ENCODE results near the gene ATXN7. TPM values are rescaled to one million over a fixed set of nuclear protein-coding genes. Genes with fewer than 3 reads are reported as not detected.

ATXN7 gene
- total RNA-seq, 4 donors from 2014 or later: 22.2 to 42.8 (median 35.0) TPM

DNA sequence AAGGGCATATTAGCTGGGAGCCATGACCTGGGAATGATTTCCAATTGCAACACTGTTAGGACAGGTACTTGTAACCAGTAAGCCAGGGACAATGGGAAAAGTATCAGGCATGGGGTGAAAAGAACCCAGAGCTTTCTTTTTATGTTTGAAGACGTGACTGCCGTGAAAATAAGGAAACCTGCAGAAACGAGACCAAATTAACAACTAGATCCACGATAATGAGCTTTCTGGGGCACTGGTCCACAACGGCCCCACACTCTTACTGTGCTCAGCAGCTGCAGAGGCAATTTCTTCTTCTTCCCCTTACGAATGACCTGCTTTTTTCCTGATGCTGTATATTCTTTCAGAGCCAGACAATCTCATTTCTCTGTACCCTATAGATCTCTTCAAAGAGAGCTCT, 33.1 kb upstream of the ATXN7 start:
- no peak for TF ChIP-seq CTCF (IDR thresholded peaks at IDR 0.05; ENCODE audit: low read depth)

- no peak for TF ChIP-seq CTCF (IDR thresholded peaks at IDR 0.05; ENCODE audit: low read depth)
These were observed 31.3 kb upstream of the ATXN7 start for GRCh38 chr3:63832395-63832794.

- TF ChIP-seq CTCF (IDR thresholded peaks at IDR 0.05; ENCODE audit: low read depth): no peak
These were observed 22.0 kb upstream of the ATXN7 start for GRCh38 chr3:63841704-63842103.

- no peak for TF ChIP-seq CTCF (IDR thresholded peaks at IDR 0.05; ENCODE audit: low read depth)
These were observed 21.5 kb upstream of the ATXN7 start for GRCh38 chr3:63842127-63842526.

DNA sequence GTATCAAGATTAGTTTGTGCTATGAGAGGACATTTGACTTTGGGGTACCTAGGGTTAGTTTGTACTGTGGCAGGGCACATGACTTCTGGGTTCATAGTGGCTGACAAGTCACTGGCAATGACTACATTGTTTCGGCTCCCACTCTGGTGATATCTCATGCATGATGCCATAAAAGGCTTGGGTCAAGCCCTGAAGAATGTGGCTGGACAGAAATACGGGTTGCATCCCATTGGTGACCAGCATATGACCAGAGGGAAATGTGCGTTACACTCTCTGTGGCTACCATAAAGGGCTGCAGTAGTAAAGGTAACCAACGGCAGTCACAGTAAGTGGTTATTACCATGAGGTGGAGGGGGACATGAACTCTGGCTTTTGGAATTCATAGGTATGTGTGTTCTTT, 18.5 kb upstream of the ATXN7 start:
- TF ChIP-seq CTCF (IDR thresholded peaks at IDR 0.05; ENCODE audit: low read depth): no peak

DNA sequence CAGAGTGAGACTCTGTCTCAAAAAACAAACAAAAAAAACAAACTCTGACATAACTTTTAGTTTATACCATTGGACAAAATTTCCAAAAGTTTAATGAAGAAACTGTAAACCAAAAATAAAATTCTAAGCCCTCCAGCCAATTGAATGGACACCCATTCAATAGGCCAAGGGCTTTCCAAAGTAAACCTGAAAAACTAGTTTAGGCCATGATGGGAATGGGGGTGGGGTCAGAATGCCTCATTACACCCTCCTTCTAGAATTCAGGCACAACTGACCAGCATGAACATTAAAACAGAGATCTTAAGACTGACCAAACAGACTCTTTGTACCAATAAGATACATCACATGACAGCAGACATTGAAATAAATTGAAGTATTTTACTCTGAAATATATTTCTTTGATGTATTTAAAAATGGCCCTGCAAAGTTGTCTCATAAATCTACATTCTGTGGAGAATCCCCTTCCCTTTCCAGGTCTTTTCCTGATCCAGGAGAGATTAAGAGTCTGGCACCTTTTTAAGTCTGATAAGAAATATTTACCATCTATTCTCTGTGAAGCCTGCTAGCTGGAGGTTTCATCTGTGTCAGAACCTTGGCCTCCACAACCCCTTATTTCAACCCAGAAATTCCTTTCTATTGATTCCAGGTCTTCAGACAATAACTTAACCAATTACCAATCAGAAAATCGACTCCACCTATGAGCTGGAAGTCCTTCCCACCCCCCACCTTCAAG, 15.8 kb upstream of the ATXN7 start:
- no peak for TF ChIP-seq CTCF (IDR thresholded peaks at IDR 0.05; ENCODE audit: low read depth)

DNA sequence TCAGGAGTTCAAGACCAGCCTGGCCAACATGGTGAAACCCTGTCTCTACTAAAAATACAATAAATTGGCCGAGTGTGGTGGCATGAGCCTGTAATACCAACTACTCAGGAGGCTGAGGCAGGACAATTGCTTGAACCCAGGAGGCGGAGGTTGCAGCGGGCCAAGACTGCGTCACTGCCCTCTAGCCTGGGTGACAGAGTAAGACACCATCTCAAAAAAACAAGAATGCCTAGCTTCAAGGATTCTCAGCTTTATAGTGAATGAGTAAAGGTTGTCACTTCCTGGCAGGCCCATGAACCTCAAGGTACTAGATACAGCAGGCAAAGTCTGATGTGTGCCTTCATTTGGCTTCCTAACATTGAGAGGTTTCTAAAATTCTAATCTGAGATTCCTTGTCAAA, 14.5 kb upstream of the ATXN7 start:
- TF ChIP-seq CTCF (IDR thresholded peaks at IDR 0.05; ENCODE audit: low read depth): no peak
